Right kidney (tissue), 9 donors: ENCODE results near the gene DHFR2.
"Not testable (repeated sequence)": the region's sequence is repeated elsewhere in the genome, so short reads cannot be mapped to it uniquely, and the experiment has no call there.

Experiments
- DNase-seq: peaks from one replicate; pipeline ENCODE4 v3.0.0-alpha.2; 2016
- long read RNA-seq, 8 donors: transcript quantifications; one replicate each; lab custom pipeline, GENCODE V29; 2026

Gene DHFR2
- long read RNA-seq, donor 1, full-length matches to known transcripts = 5 of 5 reads
- long read RNA-seq, donor 1, partial matches to known transcripts = 0 of 5 reads
- long read RNA-seq, donor 1, other reads (novel, unspliced or antisense) = 0 of 5 reads
- long read RNA-seq, donor 2, full-length matches to known transcripts = 1 of 1 reads
- long read RNA-seq, donor 2, partial matches to known transcripts = 0 of 1 reads
- long read RNA-seq, donor 2, other reads (novel, unspliced or antisense) = 0 of 1 reads
- long read RNA-seq, donor 3, partial matches to known transcripts = 0 of 1 reads
- long read RNA-seq, donor 3, other reads (novel, unspliced or antisense) = 0 of 1 reads
- long read RNA-seq, donor 4, full-length matches to known transcripts = 2 of 2 reads
- long read RNA-seq, donor 4, partial matches to known transcripts = 0 of 2 reads
- long read RNA-seq, donor 4, other reads (novel, unspliced or antisense) = 0 of 2 reads
- long read RNA-seq, donor 5, full-length matches to known transcripts = 6 of 6 reads
- long read RNA-seq, donor 5, partial matches to known transcripts = 0 of 6 reads
- long read RNA-seq, donor 5, other reads (novel, unspliced or antisense) = 0 of 6 reads
- long read RNA-seq, donor 6 = 0 reads
- long read RNA-seq, donor 7, partial matches to known transcripts = 18 of 25 reads
- long read RNA-seq, donor 7, other reads (novel, unspliced or antisense) = 6 of 25 reads
- long read RNA-seq, donor 8, full-length matches to known transcripts = 3 of 3 reads
- long read RNA-seq, donor 8, partial matches to known transcripts = 0 of 3 reads
- long read RNA-seq, donor 8, other reads (novel, unspliced or antisense) = 0 of 3 reads

DNA sequence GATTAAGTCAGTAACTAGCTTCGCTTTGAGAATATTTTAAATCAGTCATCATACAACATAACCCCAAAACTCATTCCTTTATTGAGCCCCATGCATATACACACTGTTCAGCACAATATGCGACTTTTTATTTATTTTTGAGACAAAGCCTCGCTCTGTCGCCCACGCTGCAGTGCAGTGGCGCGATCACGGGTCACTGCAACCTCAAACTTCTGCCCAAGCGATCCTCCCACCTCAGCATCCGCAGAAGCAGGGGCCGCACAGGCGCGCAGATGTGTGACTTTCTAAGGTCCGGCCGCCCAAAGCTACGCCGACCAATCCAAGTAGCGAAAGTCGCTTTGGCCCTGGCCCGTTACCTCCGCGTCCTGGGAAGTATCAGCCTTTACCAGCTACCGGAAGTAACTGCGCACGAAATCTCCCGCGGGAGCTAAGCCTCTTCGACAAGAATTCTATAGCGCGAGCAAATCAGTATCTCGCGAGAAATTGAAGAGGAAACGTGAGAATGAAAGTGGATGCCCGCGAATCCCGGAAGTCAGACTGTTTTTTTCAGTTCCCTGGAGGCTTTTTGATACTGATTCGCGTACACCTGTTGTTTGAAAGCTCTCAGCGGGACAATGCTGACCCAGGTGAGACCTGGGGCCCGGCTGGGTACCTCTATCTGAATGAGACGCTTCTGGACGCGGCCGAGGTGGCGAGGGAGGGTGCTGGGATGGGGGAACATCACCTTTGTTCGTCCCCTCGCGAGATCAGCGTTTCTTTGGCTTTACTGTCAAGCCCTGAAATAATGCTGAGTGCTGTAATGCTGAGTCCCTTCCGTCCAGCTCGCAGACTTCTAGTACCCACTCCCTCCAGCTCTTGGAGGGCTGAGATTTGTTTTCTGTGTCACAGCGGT is at the start of gene DHFR2, which contains the start of gene NSUN3:
Gene DHFR2, minus strand, starts transcription at position 404 of the 892 bp plus-strand sequence. CDS start 1,405 bp downstream, outside the sequence.
Gene NSUN3, plus strand, starts transcription at position 549 of the 892 bp plus-strand sequence. Its CDS starts 66 bp downstream, at position 615.
- peak; percentile 92 for DNase-seq

DNA sequence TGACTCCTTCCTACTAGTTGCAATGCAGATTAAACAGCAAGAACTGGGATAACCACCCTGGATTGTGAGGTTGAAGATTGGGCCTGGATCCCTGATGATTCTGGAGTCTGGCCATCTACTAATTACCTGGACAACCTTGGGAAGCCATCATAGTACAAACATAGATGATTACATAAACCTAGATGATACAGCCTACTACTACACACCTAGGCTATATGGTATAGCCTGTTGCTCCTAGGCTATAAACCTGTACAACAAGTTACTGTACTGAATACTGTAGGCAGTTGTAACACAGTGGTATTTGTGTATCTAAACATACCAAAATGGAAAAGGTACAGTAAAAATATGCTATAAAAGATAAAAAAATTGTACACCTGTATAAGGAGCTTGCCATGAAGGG is 48.1 kb upstream of the DHFR2 start:
- DNase-seq = no peak

DNA sequence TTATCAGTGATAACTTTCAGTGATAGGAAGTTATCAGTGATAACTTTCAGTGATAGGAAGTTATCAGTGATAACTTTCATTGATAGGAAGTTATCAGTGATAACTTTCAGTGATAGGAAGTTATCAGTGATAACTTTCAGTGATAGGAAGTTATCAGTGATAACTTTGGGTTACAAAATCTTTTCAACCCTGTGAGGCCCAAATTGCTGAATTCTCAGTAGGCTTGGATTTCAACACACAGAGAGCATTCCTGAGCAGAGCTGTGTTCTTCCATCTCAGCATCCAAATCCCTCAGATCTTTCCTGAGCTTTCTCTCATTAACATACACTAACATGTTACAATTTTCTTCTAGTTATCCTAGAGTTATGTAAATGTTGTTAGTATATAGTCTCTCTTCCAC is 47.5 kb upstream of the DHFR2 start:
- DNase-seq = not testable (repeated sequence)

DNA sequence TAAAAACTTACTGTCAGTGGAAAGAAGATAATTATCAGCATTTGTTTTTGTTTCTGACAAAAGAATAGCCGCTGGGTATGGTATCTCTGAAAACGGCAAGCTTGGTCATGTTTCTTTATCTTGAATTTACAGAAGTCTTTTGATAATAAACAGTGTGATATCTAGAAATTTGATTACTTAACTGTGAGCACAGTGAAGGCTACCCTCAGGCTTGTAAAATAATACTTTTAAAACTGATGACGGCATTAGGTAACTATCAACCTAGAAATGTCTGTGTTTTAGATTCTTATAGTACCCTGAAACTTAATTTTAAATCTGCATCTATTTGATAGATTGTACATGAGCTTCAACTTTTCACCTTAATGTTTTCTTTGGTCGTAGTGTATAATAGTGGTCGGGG is 43.6 kb upstream of the DHFR2 start:
- DNase-seq = no peak

DNA sequence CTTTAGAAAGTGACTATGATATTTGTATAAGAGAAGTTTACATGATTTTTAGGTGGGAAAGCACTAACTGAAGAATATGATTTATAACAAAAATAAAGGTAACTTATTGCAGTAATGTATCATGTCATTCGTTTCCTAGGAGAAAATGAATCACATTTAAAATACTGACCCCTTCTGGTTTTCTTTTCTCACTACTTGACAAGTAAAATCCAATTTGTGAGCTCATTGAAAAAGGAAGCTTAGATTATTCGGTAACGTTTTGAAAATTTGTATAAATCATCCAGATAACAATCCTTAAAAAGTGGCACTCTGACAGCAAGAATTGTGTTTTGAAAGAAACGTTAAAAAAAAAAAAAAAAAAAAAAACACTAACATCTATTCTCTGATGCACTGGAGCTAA is 39.1 kb upstream of the DHFR2 start:
- no peak for DNase-seq

DNA sequence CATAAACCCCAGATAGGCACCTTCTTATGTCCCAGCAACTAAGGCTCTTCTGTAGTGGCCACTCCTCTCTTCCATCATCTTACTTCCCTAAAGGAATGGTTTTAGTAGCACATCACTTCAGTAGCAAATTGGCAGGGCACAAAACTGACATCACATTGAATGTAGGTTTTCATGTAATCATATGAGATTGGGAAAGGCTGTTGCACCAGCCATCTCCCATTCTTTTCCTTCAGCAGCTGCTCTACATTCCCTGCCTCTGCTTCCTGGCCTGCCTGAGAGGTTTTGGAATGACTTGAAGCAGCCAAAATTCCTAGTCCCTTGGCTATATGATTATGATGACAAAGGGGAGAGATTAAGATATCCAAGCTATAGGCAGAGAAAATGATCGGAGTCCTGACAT is 36.6 kb upstream of the DHFR2 start:
- no peak for DNase-seq

DNA sequence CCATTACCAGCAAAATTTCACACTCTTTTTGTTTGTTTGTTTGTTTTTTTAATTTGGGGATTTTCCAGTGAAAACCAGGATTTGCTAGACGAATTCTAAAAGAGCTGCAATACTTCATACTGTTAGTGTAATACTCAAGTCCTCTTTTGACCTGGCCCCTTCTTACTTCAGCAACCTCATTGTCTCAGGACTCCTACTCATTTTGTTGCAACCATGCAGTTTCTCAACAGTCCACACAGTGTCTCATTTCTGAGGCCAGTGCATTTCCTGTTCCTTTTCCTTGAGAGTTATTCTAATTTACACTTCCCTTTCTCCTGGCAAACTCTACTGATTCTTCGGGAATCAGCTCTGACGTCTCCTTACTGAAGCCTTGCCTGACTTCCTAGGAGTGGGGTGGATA is 35.7 kb upstream of the DHFR2 start:
- DNase-seq = no peak

DNA sequence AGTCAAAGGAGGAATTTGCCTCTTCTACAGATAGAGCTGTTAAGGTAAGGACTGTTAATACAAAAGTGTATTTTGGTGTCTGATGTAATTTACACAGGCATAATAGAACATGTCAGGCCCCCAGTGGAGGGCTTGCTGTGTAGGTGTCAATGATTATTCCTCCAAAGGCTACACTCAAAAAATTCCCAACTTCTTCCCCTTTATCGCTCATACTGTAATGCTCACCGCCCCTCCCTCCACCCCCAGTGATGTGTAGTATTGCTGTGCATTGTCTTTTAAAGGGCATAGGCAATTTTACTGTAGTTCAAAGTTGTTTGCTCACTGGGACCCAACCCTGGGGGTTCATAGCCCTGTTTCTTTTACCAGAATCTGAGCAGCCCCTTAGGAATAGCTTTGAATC is 32.4 kb upstream of the DHFR2 start:
- DNase-seq = no peak

DNA sequence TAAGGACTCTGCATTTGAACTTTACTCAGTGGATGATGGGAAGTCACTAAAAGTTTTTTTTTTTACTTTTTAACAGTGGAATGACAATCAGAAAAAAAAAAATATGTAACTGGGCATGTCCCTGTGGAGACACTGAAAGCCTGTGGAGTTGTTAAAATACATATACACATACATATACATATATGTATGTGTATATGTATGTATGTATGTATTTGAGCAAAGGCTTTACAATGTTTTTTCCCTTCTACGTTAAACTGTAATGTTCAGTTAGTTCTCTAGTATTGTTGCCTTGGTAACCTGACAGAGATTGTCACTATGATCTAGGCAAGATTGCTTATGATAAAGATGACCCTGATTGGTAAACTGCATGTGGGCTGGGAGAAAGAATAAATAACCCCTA is 30.4 kb upstream of the DHFR2 start:
- no peak for DNase-seq

DNA sequence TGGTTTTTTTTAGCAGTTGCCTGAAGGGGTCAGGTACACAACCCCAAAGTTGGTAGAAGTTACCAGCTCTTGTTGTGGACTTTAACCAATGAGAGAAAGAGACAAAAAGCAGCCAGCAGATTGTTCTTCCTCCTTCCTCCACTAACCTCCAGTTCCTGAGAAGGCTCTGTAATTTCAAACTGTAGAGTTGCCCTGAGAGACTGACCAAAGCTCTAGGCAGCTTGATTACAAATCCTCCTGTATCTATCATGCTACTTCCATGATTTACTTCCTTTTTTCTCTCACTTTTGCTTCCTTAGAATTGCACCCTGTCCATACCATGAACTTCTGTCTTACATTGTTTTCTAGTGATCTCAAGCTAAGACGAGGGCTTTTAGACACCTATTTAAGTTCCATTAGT is 29.4 kb upstream of the DHFR2 start:
- DNase-seq = no peak

DNA sequence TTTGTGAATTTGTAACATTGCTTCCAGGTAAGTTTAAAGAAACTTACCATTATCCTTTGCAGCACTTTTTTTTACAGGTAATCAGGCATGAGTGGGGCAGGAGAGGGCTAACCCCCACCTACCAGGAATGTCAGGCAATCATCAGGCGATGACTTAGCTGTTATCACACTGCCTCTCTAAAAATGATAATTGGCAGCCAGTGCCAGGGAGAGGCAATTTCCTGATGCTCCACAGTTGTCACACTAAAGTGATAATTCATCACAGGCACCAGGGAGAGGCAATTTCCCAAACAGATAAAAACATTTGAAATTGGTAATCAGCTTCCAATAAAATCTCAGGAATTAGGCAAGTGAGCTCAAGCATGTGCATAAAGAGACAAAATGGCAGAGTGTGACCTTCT is 26.4 kb upstream of the DHFR2 start:
- no peak for DNase-seq

DNA sequence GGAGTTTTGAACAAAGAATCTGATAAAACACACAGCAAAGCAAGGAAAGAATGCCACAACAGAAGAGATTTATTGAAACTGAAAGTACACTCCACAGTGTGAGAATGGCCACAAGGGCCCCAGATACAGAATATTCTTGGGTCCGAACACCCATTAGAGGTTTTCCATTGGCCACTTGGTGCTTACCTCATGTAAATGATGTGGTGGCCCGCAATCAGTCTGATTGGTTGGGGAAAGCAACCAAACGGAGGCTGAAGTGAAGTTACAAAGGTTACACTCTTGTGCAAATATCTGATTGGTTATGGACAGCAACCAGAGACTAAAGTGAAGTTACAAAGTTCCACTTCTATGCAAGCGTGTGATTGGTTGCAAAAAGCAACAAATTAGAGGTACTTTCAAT is 20.5 kb upstream of the DHFR2 start:
- DNase-seq = no peak

DNA sequence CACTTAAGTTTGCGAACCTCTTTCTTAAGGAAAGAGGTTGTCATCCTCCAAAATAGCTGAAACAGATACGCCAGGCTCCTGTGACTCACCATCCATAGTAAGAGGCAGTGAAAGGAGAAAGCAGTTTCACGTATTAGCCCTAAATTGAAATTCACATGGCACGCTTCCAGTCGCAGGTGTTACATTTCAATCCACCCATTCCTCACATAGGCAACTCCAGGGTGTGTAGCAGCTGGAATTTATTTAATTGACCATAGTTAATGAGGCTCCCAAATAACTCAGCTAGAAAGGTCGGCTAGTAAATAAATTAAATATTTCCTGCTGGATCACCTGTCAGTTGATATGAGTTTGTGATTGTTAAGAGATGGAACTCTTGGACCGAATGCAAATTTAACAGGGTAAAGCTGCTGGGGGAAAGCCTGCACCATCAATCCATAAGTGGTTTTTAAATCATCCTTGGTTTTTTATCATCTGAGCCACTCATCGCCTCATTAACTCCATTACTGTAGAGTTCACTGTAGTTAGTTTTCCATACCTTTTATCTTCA is 19.7 kb upstream of the DHFR2 start:
- DNase-seq = peak; percentile 12

DNA sequence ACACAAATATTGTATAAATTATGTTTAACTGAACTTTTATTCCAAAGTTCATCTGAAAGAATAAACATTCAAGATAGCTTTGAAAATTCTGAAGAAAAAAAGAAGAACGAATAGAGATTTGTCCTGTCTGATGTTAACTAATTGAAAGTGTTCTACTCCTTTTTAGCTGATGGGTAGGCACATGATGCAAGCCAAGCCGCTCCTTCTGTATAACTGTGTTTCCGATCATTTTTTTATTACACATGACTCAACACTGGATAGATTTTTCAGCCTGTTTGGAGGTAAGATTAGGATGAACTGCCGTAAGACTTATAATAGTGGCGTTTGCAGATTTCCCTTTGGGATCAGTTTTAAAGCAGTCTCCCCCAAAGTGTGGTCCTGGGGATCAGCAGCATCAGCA is 19.2 kb upstream of the DHFR2 start:
- no peak for DNase-seq

DNA sequence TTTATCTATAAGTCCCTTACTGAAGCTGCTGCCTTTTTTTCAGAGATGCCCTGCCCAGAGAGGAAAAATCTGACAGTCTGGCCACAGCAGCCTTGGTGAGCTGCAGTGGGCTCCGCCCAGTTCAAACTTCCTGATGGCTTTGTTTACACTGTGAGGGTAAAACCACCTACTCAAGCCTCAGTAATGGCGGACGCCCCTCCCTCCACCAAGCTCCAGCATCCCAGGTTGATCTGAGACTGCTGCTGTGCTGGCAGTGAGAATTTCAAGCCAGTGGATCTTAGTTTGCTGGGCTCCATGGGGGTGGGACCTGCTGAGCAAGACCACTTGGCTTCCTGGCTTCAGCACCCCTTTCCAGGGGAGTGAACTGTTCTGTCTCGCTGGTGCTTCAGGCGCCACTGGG is 17.8 kb upstream of the DHFR2 start:
- DNase-seq = not testable (repeated sequence)

DNA sequence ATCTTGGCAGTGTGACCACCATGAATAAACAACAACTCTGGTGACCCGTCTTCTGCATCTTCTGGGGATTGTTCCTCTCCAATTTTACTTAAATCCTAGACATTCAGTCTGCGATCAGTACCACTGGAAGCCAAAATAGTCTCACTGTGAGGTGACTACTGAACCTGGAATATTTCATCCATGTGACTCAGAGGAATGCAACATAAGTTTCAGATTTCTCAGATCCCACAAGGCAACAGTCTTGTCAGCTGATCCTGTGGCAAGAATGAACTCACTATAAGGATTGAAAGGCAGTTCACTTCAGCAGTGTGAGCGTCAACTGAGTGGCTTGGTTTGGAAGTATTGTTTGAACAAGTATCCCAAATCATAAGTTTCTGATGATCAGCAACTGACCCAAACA is 13.3 kb upstream of the DHFR2 start:
- DNase-seq = no peak

DNA sequence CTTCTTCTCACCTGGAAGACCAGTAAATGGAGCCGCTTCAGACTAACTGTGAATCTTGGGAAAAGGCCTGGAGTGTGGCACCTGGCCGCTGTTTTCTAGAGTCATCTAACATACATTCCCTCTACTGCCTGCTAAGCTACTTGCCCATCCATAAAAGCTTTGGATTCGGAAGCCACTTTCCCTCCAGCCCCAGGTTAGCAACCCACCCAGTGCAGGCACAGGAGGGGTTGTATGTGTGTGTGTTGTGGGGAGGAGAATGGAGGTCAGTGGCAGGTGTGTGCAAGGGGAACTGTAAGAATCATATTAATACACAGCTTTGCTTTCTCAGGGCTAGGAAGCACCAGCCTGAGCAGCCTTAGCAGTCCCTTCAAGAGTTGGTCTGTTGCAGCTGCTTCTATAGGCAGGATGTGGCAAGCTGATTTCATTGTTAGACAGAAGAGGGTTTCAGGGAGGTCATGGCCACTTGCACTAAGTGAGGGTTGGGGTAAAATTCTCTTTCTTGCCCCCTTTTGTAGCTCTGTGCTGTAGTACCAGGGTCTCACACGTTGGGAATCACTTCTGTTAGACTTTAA is 9.1 kb upstream of the DHFR2 start:
- no peak for DNase-seq

DNA sequence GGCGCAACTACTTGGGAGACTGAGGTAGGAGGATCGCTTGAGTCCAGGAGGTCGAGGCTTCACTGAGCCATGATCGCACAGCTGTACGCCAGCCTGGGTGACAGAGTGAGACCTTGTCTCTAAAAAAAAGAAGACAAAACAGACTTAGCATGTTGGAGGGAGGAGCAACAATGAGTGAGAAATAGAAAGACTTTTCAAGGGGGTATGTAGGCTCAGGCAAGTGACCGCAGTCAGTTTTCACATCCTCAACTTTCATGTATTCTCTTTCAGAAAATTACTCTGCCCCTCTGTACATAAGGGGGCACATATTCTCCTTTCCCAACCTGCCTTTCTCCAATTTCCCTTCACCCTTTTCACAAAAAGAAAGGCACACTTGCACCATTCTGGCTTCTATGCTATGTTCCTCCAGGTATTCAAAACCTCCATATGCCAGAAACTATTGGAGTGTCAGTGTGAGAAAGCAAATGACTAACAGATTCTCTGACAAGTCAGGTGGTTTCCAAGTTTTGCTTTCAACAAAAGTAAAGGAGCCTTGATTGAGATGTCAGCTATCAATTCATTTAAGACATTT is 7.7 kb upstream of the DHFR2 start:
- DNase-seq = no peak

DNA sequence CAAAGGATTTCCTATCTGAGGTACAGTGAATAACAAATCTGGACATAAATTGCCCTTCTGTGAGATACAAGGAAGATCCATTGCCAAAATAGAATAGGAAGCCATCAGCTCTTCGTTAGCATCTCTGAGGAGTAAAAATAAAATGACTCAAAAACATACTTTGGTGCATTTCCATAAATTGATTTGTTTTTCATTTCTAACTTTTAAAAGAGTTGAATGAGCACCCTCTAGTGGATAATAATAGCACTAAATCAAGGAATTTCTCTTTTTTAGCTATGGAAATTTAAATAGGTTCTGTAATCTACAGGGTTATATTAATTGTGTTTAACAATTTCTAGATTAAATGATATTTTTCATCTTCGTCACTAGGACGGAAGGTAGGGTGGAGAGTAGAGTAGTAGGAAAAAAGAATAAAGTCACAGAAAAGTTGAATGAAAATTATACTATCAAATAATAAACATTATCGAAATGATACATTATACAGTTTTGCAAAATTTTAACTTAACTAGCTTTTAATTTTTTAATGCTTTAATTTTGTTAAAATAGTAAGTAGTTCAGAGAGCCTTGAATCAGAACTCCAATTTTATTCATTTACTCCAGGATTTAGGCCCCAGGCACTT is 6.6 kb upstream of the DHFR2 start:
- DNase-seq = no peak

DNA sequence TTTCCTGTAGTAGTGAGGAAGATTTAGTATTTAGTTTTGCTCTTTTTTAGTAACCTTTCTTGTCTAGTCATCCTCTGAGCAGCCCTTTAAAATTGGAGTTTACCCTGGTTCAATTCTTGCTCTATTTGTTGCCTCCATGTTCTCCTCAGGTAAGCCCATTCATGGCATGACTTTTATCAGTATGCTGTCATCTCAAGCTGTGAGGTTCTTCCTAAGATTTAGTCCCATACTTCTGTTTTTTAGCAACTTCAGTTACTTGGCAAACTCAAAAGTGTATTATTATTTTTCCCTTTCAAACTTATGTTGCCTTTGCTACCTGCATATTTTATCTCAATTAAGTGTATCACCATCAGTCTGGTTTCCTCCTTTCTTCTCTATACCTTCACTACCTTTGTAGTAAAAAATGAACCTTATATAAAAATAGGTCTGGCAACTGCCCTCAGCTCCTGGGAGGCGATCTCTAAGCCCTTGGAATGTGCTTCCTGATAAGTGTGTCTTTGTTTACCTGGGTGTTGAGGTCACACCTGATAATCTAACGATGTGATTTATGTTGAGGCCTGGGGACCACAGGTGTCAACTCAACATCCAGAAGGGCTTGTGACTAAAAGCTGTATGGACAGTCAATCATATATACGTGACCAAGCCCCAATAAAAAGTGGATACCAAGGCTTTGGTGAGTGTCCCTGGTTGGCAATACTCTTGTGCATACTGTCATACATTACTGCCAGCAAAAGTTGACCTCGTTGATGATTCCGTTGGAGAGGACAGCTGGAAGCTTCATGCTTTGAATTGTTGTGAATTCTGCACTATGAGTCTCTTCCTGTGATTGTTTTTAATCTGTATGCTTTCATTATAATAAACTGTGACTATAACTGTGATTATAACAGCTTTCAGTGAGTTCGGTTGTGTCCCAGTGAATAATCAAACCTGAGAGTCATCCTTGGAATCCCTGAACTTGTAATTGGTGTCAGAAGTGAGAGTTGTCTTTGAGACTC is 4.1 kb upstream of the DHFR2 start:
- DNase-seq = no peak
